ENCODE data around the gene PLEKHA8.
A peak's percentile ranks its signal among the peaks of the same experiment; 100 is the strongest.
"Not testable (repeated sequence)": the region's sequence is repeated elsewhere in the genome, so short reads cannot be mapped to it uniquely, and the experiment has no call there.

PLEKHA8 gene

DNA sequence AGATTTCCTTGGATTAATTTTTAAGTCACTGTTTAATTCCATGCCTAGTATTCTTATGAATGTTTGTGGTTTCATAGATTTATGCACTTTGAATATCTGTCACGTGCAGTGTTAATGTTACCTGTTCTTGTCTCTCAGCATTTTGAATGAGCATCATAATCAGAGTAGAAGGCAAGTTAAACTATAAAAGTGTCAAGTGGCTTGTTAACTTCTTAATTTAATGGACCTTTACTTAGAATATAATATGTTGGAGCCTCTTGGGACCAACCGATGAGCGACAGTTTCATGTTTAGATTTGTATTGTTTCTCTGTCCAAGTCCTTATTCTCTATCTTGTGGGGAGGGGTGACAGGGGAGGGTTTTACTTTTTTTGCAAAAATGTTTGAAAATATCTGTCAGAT lies 56.0 kb downstream of the PLEKHA8 start:
- DNase-seq (ENCODE audit: low read depth): no peak
- Histone ChIP-seq H3K9ac (ENCODE audit: low read length) (no peak overlapping the region), H3K4me3 (ENCODE audit: low read length) (no peak overlapping the region), H3K9me3 (ENCODE audit: control insufficient read depth, low read length) (no peaks in the 10 kb centered on the region), H3K27me3 (replicated peaks; ENCODE audit: control insufficient read depth, insufficient read depth, low read length) (no peaks in the 10 kb centered on the region), H3K4me1 (ENCODE audit: control insufficient read depth, insufficient read depth, low read length) (peaks cover 18% of the 10 kb centered on the region), H3K36me3 (ENCODE audit: control insufficient read depth, insufficient read depth, low read length, severe bottlenecking) (peaks cover 6% of the 10 kb centered on the region)

GRCh38 chr7:30086529-30086928 lies 58.3 kb downstream of the PLEKHA8 start:
- no peak overlapping the region for H3K4me3 ChIP-seq (ENCODE audit: low read length)
- no peaks in the 10 kb centered on the region for H3K36me3 ChIP-seq (ENCODE audit: control insufficient read depth, insufficient read depth, low read length, severe bottlenecking)
- H3K9ac ChIP-seq (ENCODE audit: low read length): no peak overlapping the region
- no peaks in the 10 kb centered on the region for H3K9me3 ChIP-seq (ENCODE audit: control insufficient read depth, low read length)
- no peaks in the 10 kb centered on the region for H3K27me3 ChIP-seq (replicated peaks; ENCODE audit: control insufficient read depth, insufficient read depth, low read length)
- peaks cover 34% of the 10 kb centered on the region for H3K4me1 ChIP-seq (ENCODE audit: control insufficient read depth, insufficient read depth, low read length)
- no peak for DNase-seq (ENCODE audit: low read depth)

DNA sequence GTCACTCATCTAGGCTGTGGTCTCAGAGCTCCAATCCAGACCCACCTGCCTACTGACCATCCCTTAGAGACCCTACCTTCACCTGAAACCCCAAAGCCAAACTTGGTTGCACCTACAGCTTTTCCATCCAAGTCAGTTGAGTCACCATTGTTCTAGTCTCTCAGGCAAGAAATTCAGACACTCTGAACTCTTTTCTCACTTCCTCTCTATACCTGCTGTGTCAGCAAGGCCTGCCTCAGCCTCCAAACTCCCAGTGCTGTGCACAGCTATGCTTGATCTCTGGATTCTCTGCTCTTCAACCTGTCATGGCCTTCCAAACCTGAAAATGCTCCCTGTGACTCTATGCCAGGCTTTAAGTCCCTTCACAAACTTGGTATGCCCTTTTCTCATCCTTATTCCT lies 59.2 kb downstream of the PLEKHA8 start:
- DNase-seq (ENCODE audit: low read depth): no peak
- no peaks in the 10 kb centered on the region for H3K27me3 ChIP-seq (replicated peaks; ENCODE audit: control insufficient read depth, insufficient read depth, low read length)

DNA sequence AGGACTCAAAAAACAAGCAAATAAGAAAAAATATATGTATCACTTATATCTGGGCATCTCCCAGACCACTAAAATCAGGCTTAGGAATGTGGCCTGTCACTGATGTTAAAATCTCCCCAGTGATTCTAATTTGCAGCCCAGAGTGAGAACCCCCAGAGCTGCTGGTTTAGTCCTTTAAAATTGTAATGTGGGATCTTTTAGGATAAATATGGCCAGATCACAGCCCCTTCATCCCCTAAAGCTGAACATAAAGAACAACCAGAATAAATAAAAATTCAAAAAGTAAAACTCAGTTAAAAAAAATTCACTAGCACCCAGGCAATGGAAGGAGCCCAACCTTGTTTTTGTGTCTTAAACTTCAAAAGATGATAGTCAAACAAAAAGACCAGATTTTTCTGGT lies 60.1 kb downstream of the PLEKHA8 start:
- H3K36me3 ChIP-seq (ENCODE audit: control insufficient read depth, insufficient read depth, low read length, severe bottlenecking): no peaks in the 10 kb centered on the region
- H3K9me3 ChIP-seq (ENCODE audit: control insufficient read depth, low read length): no peaks in the 10 kb centered on the region
- no peak overlapping the region for H3K9ac ChIP-seq (ENCODE audit: low read length)
- no peak overlapping the region for H3K4me3 ChIP-seq (ENCODE audit: low read length)
- DNase-seq (ENCODE audit: low read depth): no peak
- peaks cover 39% of the 10 kb centered on the region for H3K4me1 ChIP-seq (ENCODE audit: control insufficient read depth, insufficient read depth, low read length)
- no peaks in the 10 kb centered on the region for H3K27me3 ChIP-seq (replicated peaks; ENCODE audit: control insufficient read depth, insufficient read depth, low read length)

More for the DNA sequence above, 59.2 kb downstream of the PLEKHA8 start:
- Histone ChIP-seq H3K4me3 (ENCODE audit: low read length) (no peak overlapping the region), H3K9me3 (ENCODE audit: control insufficient read depth, low read length) (no peaks in the 10 kb centered on the region), H3K4me1 (ENCODE audit: control insufficient read depth, insufficient read depth, low read length) (peaks cover 39% of the 10 kb centered on the region), H3K9ac (ENCODE audit: low read length) (no peak overlapping the region), H3K36me3 (ENCODE audit: control insufficient read depth, insufficient read depth, low read length, severe bottlenecking) (no peaks in the 10 kb centered on the region)

DNA sequence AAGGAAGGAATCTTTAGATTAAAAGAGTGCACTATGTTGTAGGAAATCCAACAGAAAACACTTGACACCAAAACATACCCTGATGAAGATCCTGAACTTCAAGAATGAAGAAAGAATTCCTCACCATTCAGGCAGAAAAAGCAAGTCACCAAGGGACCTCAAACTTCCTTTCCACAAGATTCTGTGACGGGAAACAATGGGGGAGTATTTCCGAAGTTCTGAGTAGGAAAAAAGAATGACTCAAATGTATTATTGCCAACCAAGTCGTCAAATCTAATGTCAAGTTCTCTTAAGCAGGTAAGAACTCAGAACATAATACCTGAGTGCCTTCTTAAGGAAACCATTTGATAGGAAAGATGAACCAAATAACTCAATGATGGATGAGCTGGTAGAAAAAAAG lies 61.9 kb downstream of the PLEKHA8 start:
- H3K9me3 ChIP-seq (ENCODE audit: control insufficient read depth, low read length): no peaks in the 10 kb centered on the region
- no peak overlapping the region for H3K9ac ChIP-seq (ENCODE audit: low read length)
- H3K4me3 ChIP-seq (ENCODE audit: low read length): no peak overlapping the region
- peaks cover 42% of the 10 kb centered on the region for H3K4me1 ChIP-seq (ENCODE audit: control insufficient read depth, insufficient read depth, low read length)
- H3K36me3 ChIP-seq (ENCODE audit: control insufficient read depth, insufficient read depth, low read length, severe bottlenecking): no peaks in the 10 kb centered on the region
- DNase-seq (ENCODE audit: low read depth): no peak
- no peaks in the 10 kb centered on the region for H3K27me3 ChIP-seq (replicated peaks; ENCODE audit: control insufficient read depth, insufficient read depth, low read length)

DNA sequence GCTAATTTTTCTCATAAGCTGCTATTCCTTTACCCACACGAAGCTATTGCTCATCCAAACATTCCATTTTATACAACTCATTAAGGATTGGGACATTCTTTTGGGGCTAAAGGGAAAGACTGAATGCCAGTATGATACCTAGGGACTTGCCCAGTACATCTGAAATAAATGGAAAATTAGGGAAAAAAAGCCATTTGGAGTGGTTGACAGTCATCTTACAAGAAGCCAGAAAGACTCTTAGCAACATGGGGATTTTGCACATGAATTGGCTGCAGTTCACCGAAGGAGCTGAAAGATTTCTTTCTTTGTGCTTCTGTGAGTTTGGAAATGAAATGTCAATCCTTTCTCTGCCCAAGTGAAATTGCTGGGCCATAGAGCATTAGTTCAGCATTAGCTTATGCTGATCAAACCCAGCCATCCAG lies 63.3 kb downstream of the PLEKHA8 start:
- Histone ChIP-seq H3K9me3 (ENCODE audit: control insufficient read depth, low read length) (no peaks in the 10 kb centered on the region), H3K4me3 (ENCODE audit: low read length) (peak overlapping the region; percentile 62), H3K4me1 (ENCODE audit: control insufficient read depth, insufficient read depth, low read length) (peaks cover 42% of the 10 kb centered on the region), H3K36me3 (ENCODE audit: control insufficient read depth, insufficient read depth, low read length, severe bottlenecking) (no peaks in the 10 kb centered on the region), H3K9ac (ENCODE audit: low read length) (peak overlapping the region; percentile 80), H3K27me3 (replicated peaks; ENCODE audit: control insufficient read depth, insufficient read depth, low read length) (no peaks in the 10 kb centered on the region)
- peak; percentile 87 for DNase-seq (ENCODE audit: low read depth)

DNA sequence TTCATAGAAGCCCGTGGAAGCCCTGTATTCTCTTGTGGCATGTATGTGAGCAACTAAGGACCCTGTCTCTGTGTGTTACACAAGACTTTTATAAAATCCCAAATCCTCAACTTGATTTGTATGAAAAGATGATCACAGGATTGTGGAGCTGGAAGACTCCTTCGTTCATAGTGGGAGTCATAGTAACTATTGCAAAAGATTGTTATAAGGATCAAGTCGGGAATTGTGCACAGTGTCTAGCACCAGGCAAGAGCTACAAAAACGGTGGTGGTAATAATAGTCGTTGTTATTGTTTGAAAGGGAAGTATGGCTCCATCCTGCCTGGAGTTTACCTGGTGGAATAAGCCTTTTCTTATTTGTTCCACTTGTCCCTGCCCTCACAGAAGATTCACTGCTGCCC lies 63.8 kb downstream of the PLEKHA8 start:
- H3K27me3 ChIP-seq (replicated peaks; ENCODE audit: control insufficient read depth, insufficient read depth, low read length): no peaks in the 10 kb centered on the region

GRCh38 chr7:30093420-30093952 lies 65.3 kb downstream of the PLEKHA8 start:
- Histone ChIP-seq H3K4me1 (ENCODE audit: control insufficient read depth, insufficient read depth, low read length) (peaks cover 42% of the 10 kb centered on the region), H3K9ac (ENCODE audit: low read length) (peak overlapping the region; percentile 74), H3K4me3 (ENCODE audit: low read length) (peak overlapping the region; percentile 32), H3K9me3 (ENCODE audit: control insufficient read depth, low read length) (no peaks in the 10 kb centered on the region), H3K27me3 (replicated peaks; ENCODE audit: control insufficient read depth, insufficient read depth, low read length) (no peaks in the 10 kb centered on the region), H3K36me3 (ENCODE audit: control insufficient read depth, insufficient read depth, low read length, severe bottlenecking) (no peaks in the 10 kb centered on the region)
- peak; percentile 35 for DNase-seq (ENCODE audit: low read depth)

More for the DNA sequence above, 63.8 kb downstream of the PLEKHA8 start:
- no peaks in the 10 kb centered on the region for H3K9me3 ChIP-seq (ENCODE audit: control insufficient read depth, low read length)
- no peaks in the 10 kb centered on the region for H3K36me3 ChIP-seq (ENCODE audit: control insufficient read depth, insufficient read depth, low read length, severe bottlenecking)
- H3K9ac ChIP-seq (ENCODE audit: low read length): peak overlapping the region; percentile 74
- H3K4me3 ChIP-seq (ENCODE audit: low read length): peak overlapping the region; percentile 62
- H3K4me1 ChIP-seq (ENCODE audit: control insufficient read depth, insufficient read depth, low read length): peaks cover 42% of the 10 kb centered on the region
- DNase-seq (ENCODE audit: low read depth): no peak

- not testable (repeated sequence) for H3K4me1 ChIP-seq (ENCODE audit: control insufficient read depth, insufficient read depth, low read length); H3K9ac ChIP-seq (ENCODE audit: low read length); H3K4me3 ChIP-seq (ENCODE audit: low read length); H3K36me3 ChIP-seq (ENCODE audit: control insufficient read depth, insufficient read depth, low read length, severe bottlenecking); H3K9me3 ChIP-seq (ENCODE audit: control insufficient read depth, low read length); DNase-seq (ENCODE audit: low read depth); H3K27me3 ChIP-seq (replicated peaks; ENCODE audit: control insufficient read depth, insufficient read depth, low read length)
Measured at GRCh38 chr7:30098599-30098998, 70.4 kb downstream of the PLEKHA8 start.

GRCh38 chr7:30102281-30102680 lies 74.1 kb downstream of the PLEKHA8 start:
- Histone ChIP-seq H3K27me3 (replicated peaks; ENCODE audit: control insufficient read depth, insufficient read depth, low read length) (no peaks in the 10 kb centered on the region), H3K9ac (ENCODE audit: low read length) (no peak overlapping the region), H3K9me3 (ENCODE audit: control insufficient read depth, low read length) (no peaks in the 10 kb centered on the region), H3K36me3 (ENCODE audit: control insufficient read depth, insufficient read depth, low read length, severe bottlenecking) (no peaks in the 10 kb centered on the region), H3K4me3 (ENCODE audit: low read length) (no peak overlapping the region), H3K4me1 (ENCODE audit: control insufficient read depth, insufficient read depth, low read length) (no peaks in the 10 kb centered on the region)
- DNase-seq (ENCODE audit: low read depth): no peak

- peaks cover 4% of the 10 kb centered on the region for H3K9me3 ChIP-seq (ENCODE audit: control insufficient read depth, low read length)
- no peak overlapping the region for H3K4me3 ChIP-seq (ENCODE audit: low read length)
- H3K36me3 ChIP-seq (ENCODE audit: control insufficient read depth, insufficient read depth, low read length, severe bottlenecking): no peaks in the 10 kb centered on the region
- no peaks in the 10 kb centered on the region for H3K27me3 ChIP-seq (replicated peaks; ENCODE audit: control insufficient read depth, insufficient read depth, low read length)
- H3K9ac ChIP-seq (ENCODE audit: low read length): no peak overlapping the region
- H3K4me1 ChIP-seq (ENCODE audit: control insufficient read depth, insufficient read depth, low read length): no peaks in the 10 kb centered on the region
- DNase-seq (ENCODE audit: low read depth): no peak
Measured at GRCh38 chr7:30104157-30104556, 75.9 kb downstream of the PLEKHA8 start.

- H3K27me3 ChIP-seq (replicated peaks; ENCODE audit: control insufficient read depth, insufficient read depth, low read length): no peaks in the 10 kb centered on the region
- no peaks in the 10 kb centered on the region for H3K36me3 ChIP-seq (ENCODE audit: control insufficient read depth, insufficient read depth, low read length, severe bottlenecking)
- DNase-seq (ENCODE audit: low read depth): no peak
- no peak overlapping the region for H3K4me3 ChIP-seq (ENCODE audit: low read length)
- peaks cover 15% of the 10 kb centered on the region for H3K9me3 ChIP-seq (ENCODE audit: control insufficient read depth, low read length)
- H3K4me1 ChIP-seq (ENCODE audit: control insufficient read depth, insufficient read depth, low read length): peaks cover 12% of the 10 kb centered on the region
- H3K9ac ChIP-seq (ENCODE audit: low read length): no peak overlapping the region
Measured at GRCh38 chr7:30112103-30112713, 84.0 kb downstream of the PLEKHA8 start.

Data from adipocyte (in vitro differentiated cells).